Upper lobe of right lung (tissue), 1 donor: ENCODE results near the gene MLN. TPM values are rescaled to one million over a fixed set of nuclear protein-coding genes. Genes with fewer than 3 reads are reported as not detected.

Experiments
- ATAC-seq: fragments of 200-7000 bp; cut with Tn5 transposase; one replicate; pipeline ENCODE4 v1.9.1; 2020; ENCODE audit warnings: mild to moderate bottlenecking, moderate library complexity
- DNase-seq: peaks from one replicate; pipeline ENCODE4 v3.0.0-alpha.2; 2020
- H3K27ac ChIP-seq: fragments of 200-600 bp; one replicate; pipeline ENCODE4 v1.8.0; 2022
- H3K27me3 ChIP-seq: fragments of 200-600 bp; one replicate; pipeline ENCODE4 v1.8.0; 2022; ENCODE audit warnings: mild to moderate bottlenecking
- H3K36me3 ChIP-seq: fragments of 200-600 bp; one replicate; pipeline ENCODE4 v1.8.0; 2022
- H3K4me1 ChIP-seq: fragments of 200-600 bp; one replicate; pipeline ENCODE4 v1.8.0; 2022
- H3K4me3 ChIP-seq: fragments of 200-600 bp; one replicate; pipeline ENCODE4 v1.8.0; 2022; ENCODE audit warnings: mild to moderate bottlenecking
- H3K9me3 ChIP-seq: fragments of 200-600 bp; one replicate; pipeline ENCODE4 v1.8.0; 2022
- CTCF ChIP-seq: fragments of 200-600 bp; IDR thresholded peaks from one replicate; pipeline ENCODE4 v1.8.0; 2022; ENCODE audit warnings: antibody characterized with exemption
- intact Hi-C: fragments of 100-400 bp; cut with DNase I; formaldehyde crosslinking; loops from one replicate; pipeline ENCODE4 v1.11.0; 2022
- total RNA-seq: library from RNA; stranded (reverse); fragmentation: NEBNext Ultra II Directional; extraction: Animal tissue kit (Norgen Biotek cat#: 25700); gene quantifications from one replicate; pipeline ENCODE4 v1.2.1, GENCODE V29; 2021
- donor health status: DM: no; HTN: yes; CAD: no; lungs with severe emphysema.

Gene MLN
- total RNA-seq, 1 donor from 2014 or later: not detected

- no peak for TF ChIP-seq CTCF
- Histone ChIP-seq H3K27me3 (no peaks in the 10 kb centered on the region), H3K4me1 (peaks cover 34% of the 10 kb centered on the region), H3K36me3 (peaks cover 32% of the 10 kb centered on the region), H3K4me3 (no peak overlapping the region), H3K27ac (peak overlapping the region; percentile 81), H3K9me3 (no peaks in the 10 kb centered on the region)
- intact Hi-C loops: loop anchor here (5.0 to 10.0 kb wide), 2 partner anchors 257 to 385 kb away; no protein-coding TSS in a partner anchor
- no peak for ATAC-seq
- no peak for DNase-seq
These were observed 33.5 kb downstream of the MLN start for GRCh38 chr6:33770124-33770832.

- no peaks in the 10 kb centered on the region for H3K9me3 ChIP-seq
- no peak overlapping the region for H3K27ac ChIP-seq
- no peaks in the 10 kb centered on the region for H3K27me3 ChIP-seq
- no peak for DNase-seq
- TF ChIP-seq CTCF: no peak
- H3K4me3 ChIP-seq: no peak overlapping the region
- peaks cover 34% of the 10 kb centered on the region for H3K4me1 ChIP-seq
- intact Hi-C loops: no loop called here
- H3K36me3 ChIP-seq: peaks cover 22% of the 10 kb centered on the region
- no peak for ATAC-seq
These were observed 34.5 kb downstream of the MLN start for GRCh38 chr6:33769248-33769821.

GRCh38 chr6:33768644-33769120, 35.1 kb downstream of the MLN start:
- H3K27me3 ChIP-seq: no peaks in the 10 kb centered on the region
- ATAC-seq (peak; percentile 81), DNase-seq (peak; percentile 88)
- H3K4me3 ChIP-seq: no peak overlapping the region
- intact Hi-C loops: no loop called here
- peaks cover 17% of the 10 kb centered on the region for H3K36me3 ChIP-seq
- H3K4me1 ChIP-seq: peaks cover 34% of the 10 kb centered on the region
- H3K9me3 ChIP-seq: no peaks in the 10 kb centered on the region
- peak overlapping the region; percentile 38 for H3K27ac ChIP-seq
- TF ChIP-seq CTCF: peak; percentile 76

GRCh38 chr6:33766921-33767907, 36.6 kb downstream of the MLN start:
- TF ChIP-seq CTCF: no peak
- Histone ChIP-seq H3K27me3 (no peaks in the 10 kb centered on the region), H3K4me1 (peaks cover 24% of the 10 kb centered on the region), H3K4me3 (no peak overlapping the region), H3K36me3 (peaks cover 2% of the 10 kb centered on the region), H3K27ac (no peak overlapping the region), H3K9me3 (no peaks in the 10 kb centered on the region)
- ATAC-seq: no peak
- DNase-seq: no peak
- intact Hi-C loops: no loop called here

GRCh38 chr6:33765368-33765767, 38.4 kb downstream of the MLN start:
- Histone ChIP-seq H3K4me3 (no peak overlapping the region), H3K36me3 (no peaks in the 10 kb centered on the region), H3K9me3 (no peaks in the 10 kb centered on the region), H3K27me3 (no peaks in the 10 kb centered on the region), H3K27ac (no peak overlapping the region), H3K4me1 (peaks cover 14% of the 10 kb centered on the region)
- TF ChIP-seq CTCF: no peak
- intact Hi-C loops: no loop called here
- ATAC-seq (no peak), DNase-seq (no peak)
